WTC11 (cell line): ENCODE measurements around the gene ZER1.

ENCODE experiments used
- ELF4 ChIP-seq: sonication (generic); formaldehyde crosslinking; IDR thresholded peaks from 2 replicates; pipeline ENCODE4 v1.8.1; 2022; ENCODE audit warnings: low read depth, mild to moderate bottlenecking, moderate library complexity, missing genetic modification reagents
- NR3C1 ChIP-seq: sonication (generic); formaldehyde crosslinking; conservative IDR thresholded peaks from 2 replicates; pipeline ENCODE4 v1.8.1; 2023; ENCODE audit warnings: low read depth, mild to moderate bottlenecking, missing genetic modification reagents
- RORB ChIP-seq: fragments of 250-450 bp; sonication (Bioruptor Pico); IDR thresholded peaks from 2 replicates; pipeline ENCODE4 v1.9.0; 2021; ENCODE audit warnings: mild to moderate bottlenecking
- SMAD3 ChIP-seq: sonication (generic); formaldehyde crosslinking; IDR thresholded peaks from 2 replicates; pipeline ENCODE4 v1.8.0; 2022; ENCODE audit warnings: missing genetic modification reagents, mild to moderate bottlenecking, borderline replicate concordance
- ZNF232 ChIP-seq: sonication (generic); formaldehyde crosslinking; IDR thresholded peaks from 2 replicates; pipeline ENCODE4 v1.8.0; 2022; ENCODE audit warnings: mild to moderate bottlenecking, missing genetic modification reagents
- ZNF423 ChIP-seq: fragments of 250-450 bp; sonication (Bioruptor Pico); IDR thresholded peaks from 2 replicates; pipeline ENCODE4 v2.1.2; 2022; ENCODE audit warnings: mild to moderate bottlenecking, moderate library complexity
- TF ChIP-seq, protein P1 (sequence below): fragments of 200-600 bp; IDR thresholded peaks from 2 replicates; pipeline ENCODE4 v1.8.0; 2022; ENCODE audit warnings: antibody characterized with exemption
- TF ChIP-seq, protein P2 (sequence below): sonication (generic); formaldehyde crosslinking; conservative IDR thresholded peaks from 2 replicates; pipeline ENCODE4 v1.8.1; 2023; ENCODE audit warnings: mild to moderate bottlenecking, low read depth, missing genetic modification reagents, moderate library complexity
- TF ChIP-seq, protein P3 (sequence below): sonication (generic); formaldehyde crosslinking; IDR thresholded peaks from 2 replicates; pipeline ENCODE4 v1.8.1; 2023; ENCODE audit warnings: mild to moderate bottlenecking, missing genetic modification reagents
- TF ChIP-seq, protein P4 (sequence below): fragments of 250-450 bp; sonication (Bioruptor Pico); IDR thresholded peaks from 2 replicates; pipeline ENCODE4 v2.1.2; 2022; ENCODE audit warnings: mild to moderate bottlenecking, moderate library complexity

DNA sequence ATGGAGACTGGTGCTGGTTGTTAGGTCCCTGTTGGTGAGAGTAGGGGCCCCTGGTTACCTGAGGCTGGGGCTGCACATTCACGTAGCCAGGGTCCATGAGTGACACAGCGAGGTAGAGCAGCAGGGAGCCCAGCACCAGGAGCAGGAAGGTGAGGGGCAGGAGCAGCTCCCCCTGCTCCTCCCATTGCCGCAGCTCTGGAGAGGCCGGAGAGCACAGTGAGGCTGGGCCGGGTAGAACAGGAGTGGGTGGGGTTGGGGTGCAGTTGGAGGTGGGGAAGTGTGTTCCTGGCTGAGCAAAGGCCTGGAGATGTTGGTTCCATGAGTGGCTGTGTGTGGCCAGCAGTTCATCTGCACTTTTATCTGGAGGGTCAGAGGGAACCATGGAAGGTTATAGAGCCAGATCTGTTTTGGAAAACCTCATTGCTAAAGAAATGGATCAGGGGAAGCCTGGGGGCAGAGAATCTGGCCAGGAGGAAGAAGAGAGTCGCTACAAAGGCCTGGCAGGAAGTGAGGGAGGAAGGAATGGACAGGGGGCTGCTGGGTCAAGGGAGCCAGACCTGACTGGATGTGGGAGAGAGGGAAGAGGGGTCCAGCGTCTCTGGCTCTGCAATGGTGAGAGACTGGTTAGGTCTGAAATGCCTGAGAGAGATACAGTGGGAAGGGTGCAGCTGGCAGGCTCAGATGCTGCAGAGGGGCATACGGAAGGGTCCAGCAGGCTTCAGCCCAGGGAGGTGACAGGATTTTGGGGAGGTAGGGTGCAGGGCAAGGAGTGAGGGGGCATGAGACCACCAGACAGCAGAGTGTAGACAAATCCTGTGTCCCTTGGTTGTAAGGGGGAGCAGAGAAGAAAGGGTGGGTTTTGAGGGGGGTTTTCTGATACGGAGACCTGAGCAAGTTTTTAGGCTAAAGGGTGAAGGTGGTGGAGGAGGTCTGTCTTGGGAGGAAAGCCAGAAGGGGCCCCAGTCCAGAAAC lies 49.1 kb downstream of the ZER1 start:
- TF ChIP-seq, protein P1, sequence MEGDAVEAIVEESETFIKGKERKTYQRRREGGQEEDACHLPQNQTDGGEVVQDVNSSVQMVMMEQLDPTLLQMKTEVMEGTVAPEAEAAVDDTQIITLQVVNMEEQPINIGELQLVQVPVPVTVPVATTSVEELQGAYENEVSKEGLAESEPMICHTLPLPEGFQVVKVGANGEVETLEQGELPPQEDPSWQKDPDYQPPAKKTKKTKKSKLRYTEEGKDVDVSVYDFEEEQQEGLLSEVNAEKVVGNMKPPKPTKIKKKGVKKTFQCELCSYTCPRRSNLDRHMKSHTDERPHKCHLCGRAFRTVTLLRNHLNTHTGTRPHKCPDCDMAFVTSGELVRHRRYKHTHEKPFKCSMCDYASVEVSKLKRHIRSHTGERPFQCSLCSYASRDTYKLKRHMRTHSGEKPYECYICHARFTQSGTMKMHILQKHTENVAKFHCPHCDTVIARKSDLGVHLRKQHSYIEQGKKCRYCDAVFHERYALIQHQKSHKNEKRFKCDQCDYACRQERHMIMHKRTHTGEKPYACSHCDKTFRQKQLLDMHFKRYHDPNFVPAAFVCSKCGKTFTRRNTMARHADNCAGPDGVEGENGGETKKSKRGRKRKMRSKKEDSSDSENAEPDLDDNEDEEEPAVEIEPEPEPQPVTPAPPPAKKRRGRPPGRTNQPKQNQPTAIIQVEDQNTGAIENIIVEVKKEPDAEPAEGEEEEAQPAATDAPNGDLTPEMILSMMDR: no peak
- TF ChIP-seq ZNF232: no peak
- no peak for TF ChIP-seq ELF4 (CRISPR knock-in tag)
- TF ChIP-seq, protein P2, sequence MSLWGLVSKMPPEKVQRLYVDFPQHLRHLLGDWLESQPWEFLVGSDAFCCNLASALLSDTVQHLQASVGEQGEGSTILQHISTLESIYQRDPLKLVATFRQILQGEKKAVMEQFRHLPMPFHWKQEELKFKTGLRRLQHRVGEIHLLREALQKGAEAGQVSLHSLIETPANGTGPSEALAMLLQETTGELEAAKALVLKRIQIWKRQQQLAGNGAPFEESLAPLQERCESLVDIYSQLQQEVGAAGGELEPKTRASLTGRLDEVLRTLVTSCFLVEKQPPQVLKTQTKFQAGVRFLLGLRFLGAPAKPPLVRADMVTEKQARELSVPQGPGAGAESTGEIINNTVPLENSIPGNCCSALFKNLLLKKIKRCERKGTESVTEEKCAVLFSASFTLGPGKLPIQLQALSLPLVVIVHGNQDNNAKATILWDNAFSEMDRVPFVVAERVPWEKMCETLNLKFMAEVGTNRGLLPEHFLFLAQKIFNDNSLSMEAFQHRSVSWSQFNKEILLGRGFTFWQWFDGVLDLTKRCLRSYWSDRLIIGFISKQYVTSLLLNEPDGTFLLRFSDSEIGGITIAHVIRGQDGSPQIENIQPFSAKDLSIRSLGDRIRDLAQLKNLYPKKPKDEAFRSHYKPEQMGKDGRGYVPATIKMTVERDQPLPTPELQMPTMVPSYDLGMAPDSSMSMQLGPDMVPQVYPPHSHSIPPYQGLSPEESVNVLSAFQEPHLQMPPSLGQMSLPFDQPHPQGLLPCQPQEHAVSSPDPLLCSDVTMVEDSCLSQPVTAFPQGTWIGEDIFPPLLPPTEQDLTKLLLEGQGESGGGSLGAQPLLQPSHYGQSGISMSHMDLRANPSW (CRISPR knock-in tag): no peak
- TF ChIP-seq SMAD3 (CRISPR knock-in tag): no peak
- TF ChIP-seq, protein P3, sequence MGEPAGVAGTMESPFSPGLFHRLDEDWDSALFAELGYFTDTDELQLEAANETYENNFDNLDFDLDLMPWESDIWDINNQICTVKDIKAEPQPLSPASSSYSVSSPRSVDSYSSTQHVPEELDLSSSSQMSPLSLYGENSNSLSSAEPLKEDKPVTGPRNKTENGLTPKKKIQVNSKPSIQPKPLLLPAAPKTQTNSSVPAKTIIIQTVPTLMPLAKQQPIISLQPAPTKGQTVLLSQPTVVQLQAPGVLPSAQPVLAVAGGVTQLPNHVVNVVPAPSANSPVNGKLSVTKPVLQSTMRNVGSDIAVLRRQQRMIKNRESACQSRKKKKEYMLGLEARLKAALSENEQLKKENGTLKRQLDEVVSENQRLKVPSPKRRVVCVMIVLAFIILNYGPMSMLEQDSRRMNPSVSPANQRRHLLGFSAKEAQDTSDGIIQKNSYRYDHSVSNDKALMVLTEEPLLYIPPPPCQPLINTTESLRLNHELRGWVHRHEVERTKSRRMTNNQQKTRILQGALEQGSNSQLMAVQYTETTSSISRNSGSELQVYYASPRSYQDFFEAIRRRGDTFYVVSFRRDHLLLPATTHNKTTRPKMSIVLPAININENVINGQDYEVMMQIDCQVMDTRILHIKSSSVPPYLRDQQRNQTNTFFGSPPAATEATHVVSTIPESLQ (CRISPR knock-in tag): no peak
- no peak for TF ChIP-seq RORB (CRISPR knock-in tag)
- TF ChIP-seq ZNF423 (CRISPR knock-in tag): no peak
- TF ChIP-seq NR3C1: no peak
- TF ChIP-seq, protein P4, sequence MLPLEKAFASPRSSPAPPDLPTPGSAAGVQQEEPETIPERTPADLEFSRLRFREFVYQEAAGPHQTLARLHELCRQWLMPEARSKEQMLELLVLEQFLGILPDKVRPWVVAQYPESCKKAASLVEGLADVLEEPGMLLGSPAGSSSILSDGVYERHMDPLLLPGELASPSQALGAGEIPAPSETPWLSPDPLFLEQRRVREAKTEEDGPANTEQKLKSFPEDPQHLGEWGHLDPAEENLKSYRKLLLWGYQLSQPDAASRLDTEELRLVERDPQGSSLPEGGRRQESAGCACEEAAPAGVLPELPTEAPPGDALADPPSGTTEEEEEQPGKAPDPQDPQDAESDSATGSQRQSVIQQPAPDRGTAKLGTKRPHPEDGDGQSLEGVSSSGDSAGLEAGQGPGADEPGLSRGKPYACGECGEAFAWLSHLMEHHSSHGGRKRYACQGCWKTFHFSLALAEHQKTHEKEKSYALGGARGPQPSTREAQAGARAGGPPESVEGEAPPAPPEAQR (CRISPR knock-in tag): no peak
